G401.6 (cell line): ENCODE measurements around the gene GAPDH.
"Not testable (repeated sequence)": the region's sequence is repeated elsewhere in the genome, so short reads cannot be mapped to it uniquely, and the experiment has no call there.

Source experiments
- FAIRE-seq: peaks from 2 replicates; lab custom pipeline; 2012; peaks lifted over from hg19 to GRCh38; lab: Jason Lieb, UNC

Gene GAPDH

GRCh38 chr12:6533923-6534694 lies at the start of gene GAPDH:
TSS of gene GAPDH (plus strand) at chr12:6534517. CDS start at chr12:6534833, 316 bp downstream.
- peak; percentile 86 for FAIRE-seq

GRCh38 chr12:6488240-6488639 lies 46.1 kb upstream of the GAPDH start:
- no peak for FAIRE-seq

- no peak for FAIRE-seq
Measured at GRCh38 chr12:6489449-6489848, 44.9 kb upstream of the GAPDH start.

GRCh38 chr12:6490673-6491072 lies 43.6 kb upstream of the GAPDH start:
- not testable (repeated sequence) for FAIRE-seq

GRCh38 chr12:6492838-6493496 lies 41.4 kb upstream of the GAPDH start, which contains the start of gene MRPL51:
TSS of gene MRPL51 (minus strand) at chr12:6493262. CDS start at chr12:6493136, 126 bp downstream.
- FAIRE-seq, result peak; percentile 84

GRCh38 chr12:6493497-6494257 lies 40.6 kb upstream of the GAPDH start, which contains the start of gene NCAPD2:
TSS of gene NCAPD2 (plus strand) at chr12:6494102. CDS start at chr12:6495099, 997 bp downstream.
- peak; percentile 85 for FAIRE-seq

GRCh38 chr12:6494258-6494743 lies 40.0 kb upstream of the GAPDH start:
- FAIRE-seq, result no peak

- no peak for FAIRE-seq
Measured at GRCh38 chr12:6494968-6495367, 39.3 kb upstream of the GAPDH start.

- not testable (repeated sequence) for FAIRE-seq
Measured at GRCh38 chr12:6497291-6497690, 37.0 kb upstream of the GAPDH start.

GRCh38 chr12:6500466-6500865 lies 33.9 kb upstream of the GAPDH start:
- no peak for FAIRE-seq

GRCh38 chr12:6507102-6507998 lies 27.0 kb upstream of the GAPDH start:
- FAIRE-seq, result no peak

- FAIRE-seq, result no peak
Measured at GRCh38 chr12:6508087-6508486, 26.2 kb upstream of the GAPDH start.

- FAIRE-seq, result no peak
Measured at GRCh38 chr12:6520186-6520585, 14.1 kb upstream of the GAPDH start.

GRCh38 chr12:6522193-6522592 lies 12.1 kb upstream of the GAPDH start:
- no peak for FAIRE-seq

- no peak for FAIRE-seq
Measured at GRCh38 chr12:6523708-6524107, 10.6 kb upstream of the GAPDH start.

GRCh38 chr12:6524648-6525047 lies 9.7 kb upstream of the GAPDH start:
- FAIRE-seq, result no peak

GRCh38 chr12:6526201-6526600 lies 8.1 kb upstream of the GAPDH start:
- FAIRE-seq, result no peak

- FAIRE-seq, result no peak
Measured at GRCh38 chr12:6526766-6527525, 7.4 kb upstream of the GAPDH start.

- FAIRE-seq, result no peak
Measured at GRCh38 chr12:6527711-6528110, 6.6 kb upstream of the GAPDH start.

GRCh38 chr12:6528539-6529235 lies 5.6 kb upstream of the GAPDH start:
- no peak for FAIRE-seq
